Coronary artery (tissue), 2 donors: ENCODE measurements around the gene PLS3.

Experiments used
- DNase-seq: peaks from one replicate; pipeline ENCODE4 v3.0.0-alpha.2; 2017; ENCODE audit warnings: low spot score
- H3K27ac ChIP-seq, 2 donors: fragments of 200-600 bp; sonication (generic); one replicate each; pipeline ENCODE4 v1.5.1; 2016 to 2019
- H3K4me3 ChIP-seq: fragments of 200-600 bp; sonication (generic); 2 replicates; pipeline ENCODE4 v1.5.1; 2016; ENCODE audit warnings: mild to moderate bottlenecking, moderate library complexity
- TF ChIP-seq, protein P1 (sequence below): fragments of 200-600 bp; sonication (generic); IDR thresholded peaks from one replicate; pipeline ENCODE4 v1.5.1; 2019; ENCODE audit warnings: antibody characterized with exemption

PLS3 gene

DNA sequence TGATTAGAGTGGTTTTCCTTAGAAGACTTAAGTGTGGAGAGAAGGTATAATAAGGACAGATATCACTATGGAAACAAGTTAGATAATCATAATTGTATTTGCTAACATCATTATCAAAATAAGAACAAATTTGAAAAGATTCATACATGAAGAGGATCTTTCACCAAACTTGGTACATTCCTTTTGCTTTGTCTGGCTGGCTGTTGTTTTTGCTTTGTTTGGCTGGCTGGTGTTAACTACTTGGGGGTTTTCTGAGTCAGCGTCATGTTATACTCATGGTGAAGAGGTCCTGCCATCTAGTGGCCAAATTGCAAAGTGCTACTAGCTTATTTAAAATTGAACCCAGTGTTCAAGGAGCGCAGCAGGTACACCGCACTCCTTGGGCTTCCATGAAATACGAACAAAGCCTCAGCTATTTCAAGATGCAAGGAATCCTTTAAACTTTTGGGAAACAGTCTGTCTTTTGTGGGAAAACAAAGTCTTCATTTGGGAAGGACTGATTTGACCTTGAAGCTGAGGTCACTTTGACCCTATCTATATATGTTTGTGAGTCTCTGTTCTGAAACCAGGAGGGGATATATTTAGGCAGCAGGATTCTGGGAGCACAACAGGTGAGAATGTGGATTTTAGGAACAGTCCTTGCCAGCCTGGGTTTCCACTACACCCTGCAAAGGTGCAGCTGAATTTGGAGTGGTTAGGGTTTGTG is 129.7 kb downstream of the PLS3 start:
- TF ChIP-seq, protein P1, sequence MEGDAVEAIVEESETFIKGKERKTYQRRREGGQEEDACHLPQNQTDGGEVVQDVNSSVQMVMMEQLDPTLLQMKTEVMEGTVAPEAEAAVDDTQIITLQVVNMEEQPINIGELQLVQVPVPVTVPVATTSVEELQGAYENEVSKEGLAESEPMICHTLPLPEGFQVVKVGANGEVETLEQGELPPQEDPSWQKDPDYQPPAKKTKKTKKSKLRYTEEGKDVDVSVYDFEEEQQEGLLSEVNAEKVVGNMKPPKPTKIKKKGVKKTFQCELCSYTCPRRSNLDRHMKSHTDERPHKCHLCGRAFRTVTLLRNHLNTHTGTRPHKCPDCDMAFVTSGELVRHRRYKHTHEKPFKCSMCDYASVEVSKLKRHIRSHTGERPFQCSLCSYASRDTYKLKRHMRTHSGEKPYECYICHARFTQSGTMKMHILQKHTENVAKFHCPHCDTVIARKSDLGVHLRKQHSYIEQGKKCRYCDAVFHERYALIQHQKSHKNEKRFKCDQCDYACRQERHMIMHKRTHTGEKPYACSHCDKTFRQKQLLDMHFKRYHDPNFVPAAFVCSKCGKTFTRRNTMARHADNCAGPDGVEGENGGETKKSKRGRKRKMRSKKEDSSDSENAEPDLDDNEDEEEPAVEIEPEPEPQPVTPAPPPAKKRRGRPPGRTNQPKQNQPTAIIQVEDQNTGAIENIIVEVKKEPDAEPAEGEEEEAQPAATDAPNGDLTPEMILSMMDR, result peak; percentile 76
- DNase-seq, result no peak
- Histone ChIP-seq H3K4me3 (peak overlapping the region; percentile 45), H3K27ac (peak overlapping the region; percentile 13 to 43)

DNA sequence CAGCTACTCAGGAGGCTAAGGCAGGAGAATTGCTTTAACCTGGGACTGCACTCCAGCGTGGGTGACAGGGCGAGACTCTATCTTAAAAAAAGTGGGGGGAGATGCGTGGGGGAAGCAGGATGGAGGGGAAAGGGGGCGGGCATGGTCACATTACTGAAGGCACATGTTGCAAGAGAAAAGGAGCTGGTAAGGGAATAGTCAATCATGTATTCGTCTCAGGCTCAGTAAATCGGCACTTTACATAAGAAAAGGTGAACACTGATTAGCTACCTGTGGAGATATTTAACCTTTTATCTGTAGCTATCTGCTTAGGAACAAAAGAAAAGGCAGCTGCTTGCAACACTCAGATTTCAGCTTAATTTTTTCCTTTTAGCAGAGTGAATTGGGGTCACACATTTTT is 132.5 kb downstream of the PLS3 start:
- TF ChIP-seq, protein P1, result no peak
- DNase-seq, result no peak

DNA sequence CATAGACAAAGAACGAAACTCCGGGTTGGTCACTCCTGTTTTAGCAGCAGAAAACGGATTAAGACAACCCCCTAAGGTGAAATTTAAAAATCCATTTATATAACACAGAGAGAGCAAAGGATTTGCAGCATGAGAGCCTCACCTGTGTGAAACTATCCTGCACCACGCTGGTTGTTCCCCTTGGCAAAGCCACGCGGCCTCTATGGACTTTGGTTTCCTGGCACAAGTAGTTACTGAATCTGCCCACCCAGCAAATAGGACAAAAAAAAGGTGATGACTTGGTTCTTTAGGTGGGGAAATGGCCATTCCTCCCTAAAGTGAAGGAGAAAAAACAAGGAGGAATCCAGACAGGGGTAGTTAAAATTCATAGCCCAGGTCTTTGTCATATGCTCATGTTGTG is 133.1 kb downstream of the PLS3 start:
- DNase-seq, result no peak
- Histone ChIP-seq H3K27ac (no peak overlapping the region), H3K4me3 (no peak overlapping the region)
- TF ChIP-seq, protein P1, result no peak

More for the DNA sequence above, 132.5 kb downstream of the PLS3 start:
- no peak overlapping the region for H3K4me3 ChIP-seq
- no peak overlapping the region for H3K27ac ChIP-seq

DNA sequence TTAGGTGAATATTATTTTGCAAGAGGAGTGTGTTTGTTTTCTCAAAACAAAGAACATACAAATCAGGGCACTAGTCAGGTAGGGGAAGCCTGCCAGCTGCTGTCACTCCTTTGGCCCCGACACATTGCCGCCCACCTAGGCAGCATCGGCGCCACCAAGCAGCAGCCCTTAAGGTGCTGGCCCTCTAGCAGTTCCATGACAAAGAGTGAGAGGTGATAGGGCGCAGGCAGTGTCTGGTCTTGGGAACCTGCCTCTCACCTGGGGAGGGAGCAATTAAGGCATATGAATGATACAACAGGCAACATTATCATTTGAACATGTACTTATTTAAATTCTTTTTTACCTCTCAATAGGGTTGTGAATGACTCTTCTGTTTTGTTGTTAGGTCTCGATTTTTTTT is 135.1 kb downstream of the PLS3 start:
- no peak overlapping the region for H3K4me3 ChIP-seq
- no peak for DNase-seq
- TF ChIP-seq, protein P1, result no peak
- no peak overlapping the region for H3K27ac ChIP-seq

DNA sequence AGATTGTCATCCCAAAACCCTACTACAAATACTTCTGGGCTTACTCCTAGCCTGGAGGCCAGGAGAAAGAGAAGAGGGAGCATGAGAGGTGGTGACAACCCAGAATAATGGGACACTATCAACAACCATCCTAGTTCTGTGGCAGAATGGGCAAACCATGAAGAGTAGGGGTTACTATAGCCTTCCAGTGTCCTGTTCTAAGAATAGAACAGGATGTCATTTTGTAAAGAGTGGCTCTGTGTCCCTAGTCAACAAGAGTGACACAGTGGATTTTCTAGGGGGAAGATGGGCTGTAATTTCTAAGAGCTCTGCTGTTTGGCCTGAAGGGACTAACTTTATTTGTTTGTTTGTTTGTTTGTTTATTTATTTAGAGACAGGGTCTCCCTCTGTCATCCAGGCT is 136.0 kb downstream of the PLS3 start:
- TF ChIP-seq, protein P1, result no peak
- Histone ChIP-seq H3K4me3 (no peak overlapping the region), H3K27ac (no peak overlapping the region)
- DNase-seq, result no peak

DNA sequence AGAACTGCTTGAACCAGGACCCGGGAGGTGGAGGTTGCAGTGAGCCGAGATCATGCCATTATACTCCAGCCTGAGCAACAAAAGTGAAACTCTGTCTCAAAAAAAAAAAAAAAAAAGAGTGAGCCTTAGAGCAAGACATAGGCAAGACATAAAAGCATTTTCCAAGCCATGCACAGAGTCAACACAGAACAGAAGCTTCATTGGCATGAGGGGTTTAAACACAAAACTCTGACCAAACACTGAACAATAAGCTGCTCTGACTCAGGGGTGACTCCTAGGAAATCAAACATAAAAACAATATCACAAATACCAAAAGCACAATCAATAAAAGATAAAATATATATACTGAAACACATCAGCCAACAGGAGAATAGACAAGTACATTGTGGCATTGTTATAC is 136.8 kb downstream of the PLS3 start:
- no peak overlapping the region for H3K4me3 ChIP-seq
- TF ChIP-seq, protein P1, result no peak
- no peak overlapping the region for H3K27ac ChIP-seq
- DNase-seq, result no peak
